WERI-Rb-1 (cell line): Measurements from ENCODE around the gene SLC18A2.

ENCODE experiments used
- DNase-seq: peaks from one replicate; pipeline ENCODE4 v3.0.0-alpha.2; 2020
- H3K27ac ChIP-seq: fragments of 250-450 bp; sonication (Bioruptor Pico); 2 replicates; pipeline ENCODE4 v1.5.1; 2020; ENCODE audit warnings: mild to moderate bottlenecking, moderate library complexity
- H3K27me3 ChIP-seq: fragments of 250-450 bp; sonication (Bioruptor Pico); 2 replicates; pipeline ENCODE4 v1.5.1; 2021; ENCODE audit warnings: mild to moderate bottlenecking, low read depth, moderate library complexity; ENCODE audit not compliant: insufficient read depth, severe bottlenecking
- H3K36me3 ChIP-seq: fragments of 250-450 bp; sonication (Bioruptor Pico); 2 replicates; pipeline ENCODE4 v1.5.1; 2020; ENCODE audit warnings: mild to moderate bottlenecking, moderate library complexity
- H3K4me3 ChIP-seq: 2 replicates; pipeline ENCODE4 v1.5.1; 2011; ENCODE audit warnings: low read depth, mild to moderate bottlenecking, control low read depth, low read length
- H3K9me3 ChIP-seq: fragments of 250-450 bp; sonication (Bioruptor Pico); 2 replicates; pipeline ENCODE4 v1.5.1; 2021; ENCODE audit warnings: mild to moderate bottlenecking, moderate library complexity; ENCODE audit not compliant: severe bottlenecking
- TF ChIP-seq, protein P1 (sequence below): IDR thresholded peaks from 2 replicates; pipeline ENCODE4 v1.5.1; 2011; ENCODE audit warnings: low read depth, mild to moderate bottlenecking, control low read depth, inconsistent platforms, low read length

The SLC18A2 gene

DNA sequence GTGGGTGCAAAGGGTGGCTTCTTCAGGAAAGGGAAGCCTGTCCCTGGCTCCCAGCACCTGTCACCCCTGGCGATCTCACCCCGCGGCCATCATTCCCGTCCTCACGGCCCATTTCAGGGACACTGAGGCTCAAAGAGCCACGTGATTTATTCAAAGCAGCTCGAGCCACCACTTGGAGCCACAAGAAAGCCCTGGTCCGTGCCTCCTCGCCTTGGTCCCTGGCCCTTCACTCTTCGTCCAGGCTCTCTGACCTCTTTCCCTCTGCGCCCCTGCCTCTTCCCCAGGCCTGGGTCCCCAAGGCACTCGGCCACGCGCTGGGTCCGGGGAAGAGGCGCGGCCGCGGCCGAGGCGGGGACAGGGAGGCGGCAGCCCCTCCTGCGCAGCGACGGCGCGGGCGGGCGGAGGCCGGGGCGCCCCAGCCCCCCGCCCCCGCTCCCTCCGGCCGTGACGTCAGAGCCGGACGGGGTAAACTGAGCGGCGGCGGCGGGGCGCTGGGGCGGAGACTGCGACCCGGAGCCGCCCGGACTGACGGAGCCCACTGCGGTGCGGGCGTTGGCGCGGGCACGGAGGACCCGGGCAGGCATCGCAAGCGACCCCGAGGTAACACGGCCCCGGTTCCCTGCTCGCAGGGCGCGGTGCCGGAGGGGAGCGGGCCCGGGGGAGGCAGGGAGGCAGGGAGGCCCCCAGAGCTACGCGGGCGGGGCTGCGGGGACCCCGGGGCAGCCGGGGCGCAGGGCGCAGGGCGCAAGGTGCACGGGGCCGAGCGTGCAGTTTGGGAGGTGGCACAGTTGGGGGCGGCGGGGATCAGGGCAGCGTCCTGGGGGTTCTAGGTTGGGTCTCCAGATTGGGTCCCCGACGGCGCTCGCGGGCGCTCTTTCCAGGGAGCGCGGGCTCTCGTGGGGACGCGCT, at the start of gene SLC18A2:
TSS of gene SLC18A2 (plus strand) at position 494 of the 909 bp plus-strand sequence. CDS start 580 bp downstream, outside the sequence.
- no peak for DNase-seq
- Histone ChIP-seq H3K36me3 (no peaks in the 10 kb centered on the region), H3K9me3 (no peaks in the 10 kb centered on the region), H3K27me3 (peaks cover 73% of the 10 kb centered on the region), H3K27ac (no peak within 1 kb of the TSS), H3K4me3 (peak within 1 kb of the TSS; percentile 25)
- TF ChIP-seq, protein P1, sequence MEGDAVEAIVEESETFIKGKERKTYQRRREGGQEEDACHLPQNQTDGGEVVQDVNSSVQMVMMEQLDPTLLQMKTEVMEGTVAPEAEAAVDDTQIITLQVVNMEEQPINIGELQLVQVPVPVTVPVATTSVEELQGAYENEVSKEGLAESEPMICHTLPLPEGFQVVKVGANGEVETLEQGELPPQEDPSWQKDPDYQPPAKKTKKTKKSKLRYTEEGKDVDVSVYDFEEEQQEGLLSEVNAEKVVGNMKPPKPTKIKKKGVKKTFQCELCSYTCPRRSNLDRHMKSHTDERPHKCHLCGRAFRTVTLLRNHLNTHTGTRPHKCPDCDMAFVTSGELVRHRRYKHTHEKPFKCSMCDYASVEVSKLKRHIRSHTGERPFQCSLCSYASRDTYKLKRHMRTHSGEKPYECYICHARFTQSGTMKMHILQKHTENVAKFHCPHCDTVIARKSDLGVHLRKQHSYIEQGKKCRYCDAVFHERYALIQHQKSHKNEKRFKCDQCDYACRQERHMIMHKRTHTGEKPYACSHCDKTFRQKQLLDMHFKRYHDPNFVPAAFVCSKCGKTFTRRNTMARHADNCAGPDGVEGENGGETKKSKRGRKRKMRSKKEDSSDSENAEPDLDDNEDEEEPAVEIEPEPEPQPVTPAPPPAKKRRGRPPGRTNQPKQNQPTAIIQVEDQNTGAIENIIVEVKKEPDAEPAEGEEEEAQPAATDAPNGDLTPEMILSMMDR, result no peak

DNA sequence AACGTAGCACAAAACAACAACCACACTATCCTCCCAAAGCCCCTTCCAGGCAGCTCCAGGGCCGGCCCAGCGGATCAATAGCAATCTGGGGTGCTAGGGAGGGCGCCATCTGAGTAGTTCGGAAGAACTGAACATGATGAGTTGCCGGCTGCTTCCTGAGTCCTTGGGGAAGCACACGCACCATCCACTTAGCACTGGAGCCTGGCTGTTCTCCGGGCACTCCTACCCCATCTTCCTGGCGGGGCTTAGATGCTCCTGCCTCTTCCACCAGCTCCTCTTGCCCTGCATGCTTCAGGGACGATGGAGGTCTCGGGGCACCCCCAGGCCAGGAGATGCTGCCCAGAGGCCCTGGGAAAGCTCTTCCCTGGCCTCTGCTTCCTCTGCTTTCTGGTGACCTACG, 43.7 kb upstream of the SLC18A2 start, which contains the start of gene KCNK18:
TSS of gene KCNK18 (plus strand) at position 301 of the 400 bp plus-strand sequence. CDS start at position 301, 0 bp downstream.
- DNase-seq, result no peak
- peaks cover 40% of the 10 kb centered on the region for H3K27me3 ChIP-seq
- H3K27ac ChIP-seq, result no peak within 1 kb of the TSS
- no peak within 1 kb of the TSS for H3K4me3 ChIP-seq
- H3K9me3 ChIP-seq, result no peaks in the 10 kb centered on the region
- H3K36me3 ChIP-seq, result no peaks in the 10 kb centered on the region
- TF ChIP-seq, protein P1, result no peak

DNA sequence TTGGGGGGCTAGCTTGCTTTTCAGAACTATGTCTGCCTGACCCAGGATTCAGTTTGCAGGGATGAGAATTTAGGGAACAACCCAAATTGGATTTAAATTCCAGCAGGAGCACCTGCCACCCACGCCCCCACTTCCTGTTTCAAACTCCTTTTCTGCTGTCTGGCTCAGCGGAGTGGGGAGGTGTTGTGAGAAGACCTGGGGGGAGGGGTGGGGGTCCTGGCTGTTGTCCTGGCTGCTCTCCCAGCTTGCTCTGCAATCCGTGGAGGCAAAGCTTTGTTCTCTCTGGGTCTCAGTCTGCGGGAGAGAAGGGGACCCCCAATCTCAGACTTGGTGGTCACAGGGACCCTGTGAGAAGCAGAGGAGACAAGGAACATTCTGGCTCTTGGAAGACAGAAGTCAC, 42.8 kb upstream of the SLC18A2 start:
- H3K27me3 ChIP-seq, result peaks cover 42% of the 10 kb centered on the region
- DNase-seq, result no peak
- TF ChIP-seq, protein P1, result no peak

DNA sequence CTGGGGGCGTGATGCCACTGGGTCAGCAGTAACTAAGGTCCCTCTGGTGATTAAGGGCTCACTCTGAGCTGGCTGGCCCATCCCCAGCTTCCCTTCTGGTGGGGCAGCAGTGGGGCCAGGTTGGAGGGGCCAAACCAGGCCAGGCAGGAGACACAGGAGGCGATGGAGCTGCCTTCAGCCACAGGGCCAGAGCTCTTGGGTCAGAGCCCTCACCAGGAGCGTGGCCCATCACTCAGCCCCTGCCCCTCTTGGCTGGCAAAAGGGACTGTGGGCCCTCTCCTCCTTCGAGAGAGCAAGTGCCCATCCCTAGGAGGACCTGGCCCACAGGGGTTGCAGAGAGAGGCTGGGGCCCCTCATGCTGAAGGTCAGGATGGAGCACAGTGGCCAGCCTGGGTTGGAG, 39.1 kb upstream of the SLC18A2 start:
- no peaks in the 10 kb centered on the region for H3K9me3 ChIP-seq
- TF ChIP-seq, protein P1, result no peak
- no peaks in the 10 kb centered on the region for H3K36me3 ChIP-seq
- peaks cover 53% of the 10 kb centered on the region for H3K27me3 ChIP-seq
- no peak for DNase-seq
- H3K4me3 ChIP-seq, result no peak overlapping the region
- no peak overlapping the region for H3K27ac ChIP-seq

More for the DNA sequence above, 42.8 kb upstream of the SLC18A2 start:
- Histone ChIP-seq H3K9me3 (no peaks in the 10 kb centered on the region), H3K4me3 (no peak overlapping the region), H3K27ac (no peak overlapping the region), H3K36me3 (no peaks in the 10 kb centered on the region)

DNA sequence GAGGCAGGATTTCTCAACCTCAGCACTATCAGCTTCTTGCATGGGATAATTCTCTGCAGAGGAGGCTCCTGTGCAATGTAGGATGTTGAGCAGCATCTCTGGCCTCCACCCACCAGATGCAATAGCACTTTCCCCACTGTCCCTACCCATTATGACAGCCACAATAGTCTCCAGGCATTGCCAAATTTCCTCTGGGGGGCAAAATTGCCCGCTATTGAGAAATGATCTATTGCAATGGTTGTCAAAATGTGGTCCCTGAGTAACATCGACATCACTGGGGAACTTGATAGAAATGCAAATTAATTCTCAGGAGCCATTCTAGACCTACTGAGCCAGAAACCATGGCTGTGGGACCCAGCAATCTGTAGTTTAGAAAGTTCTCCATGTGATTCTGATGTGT, 36.6 kb upstream of the SLC18A2 start:
- Histone ChIP-seq H3K36me3 (no peaks in the 10 kb centered on the region), H3K9me3 (no peaks in the 10 kb centered on the region), H3K27ac (no peak overlapping the region), H3K27me3 (peaks cover 61% of the 10 kb centered on the region), H3K4me3 (no peak overlapping the region)
- TF ChIP-seq, protein P1, result no peak
- DNase-seq, result no peak
